Hepatocyte (in vitro differentiated cells): Measurements from ENCODE around the gene TMEM176B. TPM values are rescaled to one million over a fixed set of nuclear protein-coding genes. Genes with fewer than 3 reads are reported as not detected.
A peak's percentile ranks its signal among the peaks of the same experiment; 100 is the strongest.

Source experiments
- DNase-seq: peaks from one replicate; pipeline ENCODE4 v3.0.0-alpha.2; 2016; ENCODE audit warnings: low spot score
- H2AFZ ChIP-seq: fragments of 200-600 bp; sonication (generic); 2 replicates; pipeline ENCODE4 v1.6.0; 2016; ENCODE audit warnings: antibody characterized with exemption, mild to moderate bottlenecking
- H3K27ac ChIP-seq: fragments of 200-600 bp; sonication (generic); 2 replicates; pipeline ENCODE4 v1.5.1; 2016; ENCODE audit warnings: mild to moderate bottlenecking
- H3K27me3 ChIP-seq: fragments of 200-600 bp; sonication (generic); 2 replicates; pipeline ENCODE4 v1.6.1; 2016
- H3K36me3 ChIP-seq: fragments of 200-600 bp; sonication (generic); replicated peaks from 2 replicates; pipeline ENCODE4 v1.5.1; 2016; ENCODE audit warnings: low read depth; ENCODE audit not compliant: insufficient read depth
- H3K4me1 ChIP-seq: fragments of 200-600 bp; sonication (generic); 2 replicates; pipeline ENCODE4 v1.5.1; 2016; ENCODE audit warnings: mild to moderate bottlenecking, moderate library complexity; ENCODE audit not compliant: insufficient read depth
- H3K4me2 ChIP-seq: fragments of 200-600 bp; sonication (generic); 2 replicates; pipeline ENCODE4 v1.6.0; 2016
- H3K4me3 ChIP-seq: fragments of 200-600 bp; sonication (generic); 2 replicates; pipeline ENCODE4 v1.5.1; 2016; ENCODE audit warnings: mild to moderate bottlenecking
- H3K79me2 ChIP-seq: fragments of 200-600 bp; sonication (generic); 2 replicates; pipeline ENCODE4 v1.6.0; 2017; ENCODE audit warnings: mild to moderate bottlenecking
- H3K9me2 ChIP-seq: fragments of 200-600 bp; sonication (generic); replicated peaks from 2 replicates; pipeline ENCODE4 v1.6.0; 2017; ENCODE audit warnings: mild to moderate bottlenecking; ENCODE audit not compliant: insufficient read depth
- H3K9me3 ChIP-seq: fragments of 200-600 bp; sonication (generic); 2 replicates; pipeline ENCODE4 v1.5.1; 2016; ENCODE audit warnings: low read depth, mild to moderate bottlenecking
- H4K20me1 ChIP-seq: fragments of 200-600 bp; sonication (generic); 2 replicates; pipeline ENCODE4 v1.6.0; 2016; ENCODE audit warnings: mild to moderate bottlenecking; ENCODE audit not compliant: insufficient read depth, poor library complexity, severe bottlenecking
- EZH2 ChIP-seq: fragments of 200-600 bp; sonication (generic); IDR thresholded peaks from 2 replicates; pipeline ENCODE4 v1.6.1; 2016; ENCODE audit warnings: antibody characterized with exemption, mild to moderate bottlenecking, borderline replicate concordance
- EZH2phosphoT487 ChIP-seq: fragments of 200-600 bp; sonication (generic); IDR thresholded peaks from one replicate; pipeline ENCODE4 v1.6.1; 2018; ENCODE audit warnings: antibody characterized with exemption, mild to moderate bottlenecking, low read depth, moderate library complexity; ENCODE audit not compliant: unreplicated experiment, severe bottlenecking
- WGBS: methylation state at CpG from one replicate; pipeline ENCODE4 v1.1.6; 2016; ENCODE audit warnings: low lambda C conversion rate; ENCODE audit errors: missing lambda C conversion rate; 5-methylcytosine and 5-hydroxymethylcytosine counted together
- polyA plus RNA-seq: library from polyadenylated mRNA; unstranded; fragments of >200 nt; fragmentation: Nextera tagmentation; extraction: Ambion mirVana; gene quantifications from 2 replicates; pipeline ENCODE4 v1.2.1, GENCODE V29; 2016
- total RNA-seq: library from RNA; depleted of rRNA; stranded (reverse); fragments of >200 nt; gene quantifications from 2 replicates; pipeline ENCODE4 v1.2.3, GENCODE V29; 2014
- TF ChIP-seq, protein P1 (sequence below): fragments of 200-600 bp; sonication (generic); IDR thresholded peaks from 2 replicates; pipeline ENCODE4 v1.5.1; 2016; ENCODE audit warnings: antibody characterized with exemption, mild to moderate bottlenecking; ENCODE audit not compliant: poor library complexity

The TMEM176B gene
- total and polyA plus RNA-seq, 2 experiments from 2014 or later = 200 to 204 TPM

DNA sequence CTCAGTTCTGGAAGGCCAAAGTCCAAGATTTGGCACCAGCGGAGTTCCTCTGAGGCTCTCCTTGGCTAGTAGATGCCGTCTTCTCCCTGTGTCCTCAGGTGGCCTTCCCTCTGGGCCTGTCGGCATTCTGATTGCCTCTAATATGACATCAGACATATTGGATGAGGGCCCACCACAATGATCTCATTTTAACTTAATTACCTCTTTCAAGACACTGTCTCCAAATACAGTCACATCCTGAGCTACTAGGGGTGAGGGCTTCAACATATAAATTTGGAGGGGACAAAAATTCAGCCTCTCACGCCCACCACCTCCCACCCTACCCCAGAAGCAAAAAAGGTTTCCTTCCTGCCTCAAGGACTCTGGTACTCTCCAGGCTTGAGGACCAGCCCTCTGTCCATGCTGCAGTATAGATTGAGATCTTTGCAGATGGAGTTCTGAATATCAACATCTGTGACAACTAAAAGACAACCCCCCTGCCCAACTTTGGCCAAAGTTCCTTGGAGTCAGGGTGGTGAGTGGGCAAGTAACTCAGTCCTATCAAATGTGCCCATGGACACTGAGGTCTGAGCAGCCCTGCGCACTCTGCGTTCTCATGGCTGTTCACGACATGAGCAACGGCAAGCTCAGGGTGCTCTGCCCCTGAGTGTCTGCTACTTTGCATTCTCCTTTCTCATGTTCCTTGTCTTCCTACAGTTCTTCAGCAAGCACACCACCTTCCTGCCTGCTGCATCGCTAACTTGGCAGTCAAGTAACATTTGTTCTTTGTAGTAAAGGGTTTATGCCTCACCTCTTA, 11.5 kb downstream of the TMEM176B start:
- Histone ChIP-seq H3K9me3 (no peaks in the 10 kb centered on the region), H3K4me1 (peaks cover 38% of the 10 kb centered on the region)
- DNase-seq = no peak

DNA sequence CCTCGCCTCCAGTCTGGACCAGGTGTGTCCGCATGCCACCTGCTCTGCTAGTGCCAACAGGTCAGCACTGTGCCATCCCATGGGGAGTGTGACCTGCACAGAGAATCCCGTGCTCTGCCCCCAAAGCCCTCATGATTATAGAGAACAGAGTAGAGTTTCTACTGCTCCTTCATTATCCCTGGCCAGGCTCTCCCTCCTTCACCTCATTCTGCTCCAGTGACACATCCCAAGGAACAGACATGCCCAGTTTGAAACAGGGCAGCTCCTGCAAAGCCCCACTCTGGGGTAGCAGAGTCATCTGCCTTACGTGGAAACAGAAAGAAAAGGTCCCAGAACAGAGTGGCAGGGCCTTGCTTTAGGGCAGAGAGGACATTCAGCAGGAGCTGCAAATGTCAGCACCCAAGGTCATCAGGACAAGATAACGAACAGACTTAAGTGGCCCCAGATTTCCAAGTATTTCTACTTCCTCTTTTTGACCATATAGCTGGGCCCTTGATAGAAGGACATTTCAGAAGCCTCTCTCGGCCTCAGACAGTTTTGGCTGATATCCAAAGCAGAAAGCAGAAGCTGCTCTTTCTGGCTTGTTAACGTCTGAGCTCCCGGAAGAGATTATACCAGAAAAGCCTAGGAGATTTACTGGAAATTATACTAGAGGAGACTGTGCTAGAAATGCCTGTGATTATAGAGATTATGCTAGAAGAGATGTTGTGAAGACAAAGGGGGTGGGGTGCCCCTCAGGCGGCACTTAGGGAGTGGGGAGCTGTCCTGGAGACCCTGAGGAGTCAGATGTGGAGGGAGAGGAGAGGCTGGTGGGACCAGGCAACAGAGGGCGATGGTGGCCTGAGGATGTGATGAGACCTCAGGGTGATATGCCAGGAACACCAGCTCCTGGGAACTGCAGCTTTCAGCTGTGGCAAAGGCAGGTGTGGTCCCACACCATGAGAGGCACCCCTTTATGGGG, 12.6 kb downstream of the TMEM176B start:
- 59% methylated on average over 10 of the region's 10 CpGs for WGBS
- H2AFZ ChIP-seq = no peak overlapping the region
- H3K36me3 ChIP-seq = no peaks in the 10 kb centered on the region
- TF ChIP-seq, protein P1, sequence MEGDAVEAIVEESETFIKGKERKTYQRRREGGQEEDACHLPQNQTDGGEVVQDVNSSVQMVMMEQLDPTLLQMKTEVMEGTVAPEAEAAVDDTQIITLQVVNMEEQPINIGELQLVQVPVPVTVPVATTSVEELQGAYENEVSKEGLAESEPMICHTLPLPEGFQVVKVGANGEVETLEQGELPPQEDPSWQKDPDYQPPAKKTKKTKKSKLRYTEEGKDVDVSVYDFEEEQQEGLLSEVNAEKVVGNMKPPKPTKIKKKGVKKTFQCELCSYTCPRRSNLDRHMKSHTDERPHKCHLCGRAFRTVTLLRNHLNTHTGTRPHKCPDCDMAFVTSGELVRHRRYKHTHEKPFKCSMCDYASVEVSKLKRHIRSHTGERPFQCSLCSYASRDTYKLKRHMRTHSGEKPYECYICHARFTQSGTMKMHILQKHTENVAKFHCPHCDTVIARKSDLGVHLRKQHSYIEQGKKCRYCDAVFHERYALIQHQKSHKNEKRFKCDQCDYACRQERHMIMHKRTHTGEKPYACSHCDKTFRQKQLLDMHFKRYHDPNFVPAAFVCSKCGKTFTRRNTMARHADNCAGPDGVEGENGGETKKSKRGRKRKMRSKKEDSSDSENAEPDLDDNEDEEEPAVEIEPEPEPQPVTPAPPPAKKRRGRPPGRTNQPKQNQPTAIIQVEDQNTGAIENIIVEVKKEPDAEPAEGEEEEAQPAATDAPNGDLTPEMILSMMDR = no peak
- no peak for TF ChIP-seq EZH2
- no peak for TF ChIP-seq EZH2phosphoT487
- no peaks in the 10 kb centered on the region for H3K79me2 ChIP-seq
- no peaks in the 10 kb centered on the region for H4K20me1 ChIP-seq
- H3K4me1 ChIP-seq = peaks cover 40% of the 10 kb centered on the region
- H3K4me2 ChIP-seq = peak overlapping the region; percentile 35
- H3K9me3 ChIP-seq = no peaks in the 10 kb centered on the region
- DNase-seq = peak; percentile 49
- H3K27ac ChIP-seq = peak overlapping the region; percentile 63
- no peaks in the 10 kb centered on the region for H3K9me2 ChIP-seq
- no peak overlapping the region for H3K4me3 ChIP-seq
- no peaks in the 10 kb centered on the region for H3K27me3 ChIP-seq

More for the DNA sequence above, 11.5 kb downstream of the TMEM176B start:
- Histone ChIP-seq H3K4me3 (no peak overlapping the region), H3K4me2 (no peak overlapping the region), H3K79me2 (no peaks in the 10 kb centered on the region), H3K27ac (peak overlapping the region; percentile 63), H3K9me2 (no peaks in the 10 kb centered on the region), H4K20me1 (no peaks in the 10 kb centered on the region), H3K36me3 (no peaks in the 10 kb centered on the region), H2AFZ (no peak overlapping the region), H3K27me3 (no peaks in the 10 kb centered on the region)
- WGBS = 87% methylated on average over 9 of the region's 9 CpGs
- TF ChIP-seq, protein P1 = no peak
- no peak for TF ChIP-seq EZH2phosphoT487
- TF ChIP-seq EZH2 = no peak

DNA sequence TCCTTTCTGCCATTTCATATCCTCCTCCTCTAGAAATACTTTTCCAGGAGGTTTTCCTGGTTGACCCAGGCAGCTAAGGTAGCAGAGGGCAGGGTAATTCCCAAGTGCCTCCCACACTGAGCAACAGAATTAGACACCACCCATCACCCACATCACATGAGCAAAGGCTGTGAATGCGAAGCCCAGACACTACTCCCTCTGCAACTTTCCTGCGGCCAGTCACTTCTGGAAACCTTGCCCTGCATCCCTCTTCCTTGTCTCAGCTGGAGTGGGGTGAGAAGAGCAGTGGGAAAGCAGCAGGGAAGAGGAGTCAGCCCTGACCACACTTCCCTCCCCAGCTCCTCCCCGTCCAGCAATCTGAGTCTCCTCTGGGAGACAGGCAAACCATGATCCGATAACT, 15.2 kb downstream of the TMEM176B start:
- Histone ChIP-seq H3K27ac (peak overlapping the region; percentile 82), H4K20me1 (no peaks in the 10 kb centered on the region), H3K79me2 (no peaks in the 10 kb centered on the region), H3K4me3 (no peak overlapping the region), H3K9me2 (no peaks in the 10 kb centered on the region), H3K36me3 (no peaks in the 10 kb centered on the region), H3K27me3 (no peaks in the 10 kb centered on the region), H3K9me3 (no peaks in the 10 kb centered on the region), H3K4me1 (peaks cover 52% of the 10 kb centered on the region), H3K4me2 (peak overlapping the region; percentile 53), H2AFZ (no peak overlapping the region)
- no peak for TF ChIP-seq EZH2
- TF ChIP-seq, protein P1 = no peak
- TF ChIP-seq EZH2phosphoT487 = no peak
- peak; percentile 48 for DNase-seq
- 76% methylated on average over 4 of the region's 4 CpGs for WGBS
